ENCODE results near the gene MMP21. TPM values are rescaled to one million over a fixed set of nuclear protein-coding genes. Genes with fewer than 3 reads are reported as not detected.

The MMP21 gene
- polyA plus RNA-seq, 3 donors, result 0.28 TPM; not detected in 2

GRCh38 chr10:125820701-125821100 is 45.1 kb upstream of the MMP21 start:
- H2AFZ ChIP-seq (ENCODE audit: insufficient read depth, low read depth, low read length, poor library complexity, severe bottlenecking), result no peak overlapping the region
- intact Hi-C loops (cut with micrococcal nuclease), result loop anchor here (5.0 to 10.0 kb wide), 5 partner anchors 77 to 666 kb away; partner anchors contain the start of gene FANK1 (in 1 of the 2)
- H3K4me1 Mint-ChIP-seq, result peaks cover 17% of the 10 kb centered on the region
- H3K36me3 Mint-ChIP-seq, result peaks cover 2 to 3% of the 10 kb centered on the region in 2 donors
- no peak overlapping the region for H3K27ac Mint-ChIP-seq
- H3K9me3 ChIP-seq (replicated peaks in 1 of 2; ENCODE audit: control insufficient read depth in 1 of 2, insufficient read depth in 1 of 2, low read length in 2 of 2), result no peaks in the 10 kb centered on the region
- H3K9ac ChIP-seq (ENCODE audit: insufficient read depth, low read length, poor library complexity, severe bottlenecking), result no peak overlapping the region
- H3K4me2 ChIP-seq (replicated peaks; ENCODE audit: extremely low read depth, low read length, poor library complexity, severe bottlenecking), result no peak overlapping the region
- H3K4me3 Mint-ChIP-seq, result no peak overlapping the region
- H3K36me3 ChIP-seq (replicated peaks in 1 of 2; ENCODE audit: control insufficient read depth in 1 of 2, insufficient read depth in 2 of 2, low read length in 2 of 2), result peaks cover 3 to 7% of the 10 kb centered on the region in 2 donors
- H3K27ac ChIP-seq (ENCODE audit: low read depth in 1 of 2, low read length in 2 of 2), result no peak overlapping the region
- no peak overlapping the region for H3K4me3 ChIP-seq (replicated peaks in 1 of 3; ENCODE audit: low read depth in 2 of 3, low read length in 3 of 3)
- H3K9me3 Mint-ChIP-seq, result no peaks in the 10 kb centered on the region
- 78% methylated on average over 1 of the region's 1 CpG for WGBS (ENCODE audit: insufficient coverage)
- H3K79me2 ChIP-seq (ENCODE audit: insufficient read depth, low read length), result peaks cover 31% of the 10 kb centered on the region
- peaks cover 4% of the 10 kb centered on the region for H4K20me1 ChIP-seq (ENCODE audit: insufficient read depth, low read length)
- peaks cover 24 to 26% of the 10 kb centered on the region in 2 donors for H3K4me1 ChIP-seq (ENCODE audit: control insufficient read depth in 1 of 2, insufficient read depth in 2 of 2, low read length in 2 of 2)
- no peaks in the 10 kb centered on the region for H3K27me3 Mint-ChIP-seq (ENCODE audit: low read depth in 3 of 3)
- no peak for DNase-seq
- H3K27me3 ChIP-seq (ENCODE audit: control insufficient read depth in 2 of 2, insufficient read depth in 2 of 2, low read length in 2 of 2), result no peaks in the 10 kb centered on the region
- no peak for TF ChIP-seq CTCF (IDR thresholded peaks at IDR 0.05)

- H3K27me3 ChIP-seq (ENCODE audit: control insufficient read depth in 2 of 2, insufficient read depth in 2 of 2, low read length in 2 of 2), result no peaks in the 10 kb centered on the region
- no peak overlapping the region for H3K4me3 ChIP-seq (replicated peaks in 1 of 3; ENCODE audit: low read depth in 2 of 3, low read length in 3 of 3)
- Mint-ChIP-seq H3K4me1 (peaks cover 14% of the 10 kb centered on the region), H3K9me3 (no peaks in the 10 kb centered on the region), H3K4me3 (no peak overlapping the region), H3K36me3 (peaks cover 30 to 33% of the 10 kb centered on the region in 2 donors), H3K27ac (no peak overlapping the region), H3K27me3 (ENCODE audit: low read depth in 3 of 3) (peaks cover 0 to 1% (median 0%) of the 10 kb centered on the region in 3 donors)
- no peak overlapping the region for H2AFZ ChIP-seq (ENCODE audit: insufficient read depth, low read depth, low read length, poor library complexity, severe bottlenecking)
- intact Hi-C loops (cut with micrococcal nuclease), result loop anchor here in 1 of 2 donors (5.0 kb wide), 1 partner anchor 85 kb away; no protein-coding TSS in a partner anchor
- WGBS (ENCODE audit: insufficient coverage), result 100% methylated on average over 2 of the region's 6 CpGs
- H3K4me2 ChIP-seq (replicated peaks; ENCODE audit: extremely low read depth, low read length, poor library complexity, severe bottlenecking), result no peak overlapping the region
- H3K79me2 ChIP-seq (ENCODE audit: insufficient read depth, low read length), result peaks cover 4% of the 10 kb centered on the region
- H3K4me1 ChIP-seq (ENCODE audit: control insufficient read depth in 1 of 2, insufficient read depth in 2 of 2, low read length in 2 of 2), result peaks cover 8 to 9% of the 10 kb centered on the region in 2 donors
- no peak for DNase-seq
- no peaks in the 10 kb centered on the region for H4K20me1 ChIP-seq (ENCODE audit: insufficient read depth, low read length)
- no peaks in the 10 kb centered on the region for H3K9me3 ChIP-seq (replicated peaks in 1 of 2; ENCODE audit: control insufficient read depth in 1 of 2, insufficient read depth in 1 of 2, low read length in 2 of 2)
- H3K36me3 ChIP-seq (replicated peaks in 1 of 2; ENCODE audit: control insufficient read depth in 1 of 2, insufficient read depth in 2 of 2, low read length in 2 of 2), result peaks cover 26 to 33% of the 10 kb centered on the region in 2 donors
- H3K27ac ChIP-seq (ENCODE audit: low read depth in 1 of 2, low read length in 2 of 2), result no peak overlapping the region
- no peak overlapping the region for H3K9ac ChIP-seq (ENCODE audit: insufficient read depth, low read length, poor library complexity, severe bottlenecking)
- no peak for TF ChIP-seq CTCF (IDR thresholded peaks at IDR 0.05)
These were observed 41.8 kb upstream of the MMP21 start for GRCh38 chr10:125817337-125817946.

Data from CD14-positive monocyte (primary cell).